Stimulated activated naive CD8-positive, alpha-beta T cell treated with anti-CD3 and anti-CD28 coated beads, Interleukin-15, Interleukin-2, amounts not matched to agents 100 ng/mL and 50 ng/mL, for 24 hours (primary cell): ENCODE data around the gene SLC25A1.

Source experiments
- H3K27ac Mint-ChIP-seq: one replicate; pipeline ENCODE4 v1.8.0; 2021; ENCODE audit warnings: mild to moderate bottlenecking, mixed read lengths
- H3K27me3 Mint-ChIP-seq: one replicate; pipeline ENCODE4 v1.8.0; 2021; ENCODE audit warnings: mixed read lengths
- H3K36me3 Mint-ChIP-seq: one replicate; pipeline ENCODE4 v1.8.0; 2021; ENCODE audit warnings: low read depth, mixed read lengths
- H3K4me1 Mint-ChIP-seq: one replicate; pipeline ENCODE4 v1.8.0; 2021; ENCODE audit warnings: low read depth, mixed read lengths
- H3K4me3 Mint-ChIP-seq: one replicate; pipeline ENCODE4 v1.8.0; 2021; ENCODE audit warnings: mild to moderate bottlenecking, mixed read lengths
- H3K9me3 Mint-ChIP-seq: one replicate; pipeline ENCODE4 v1.8.0; 2021; ENCODE audit warnings: mixed read lengths

The SLC25A1 gene

GRCh38 chr22:19149047-19149883 lies 29.3 kb downstream of the SLC25A1 start:
- Mint-ChIP-seq H3K27me3 (peaks cover 44% of the 10 kb centered on the region), H3K27ac (no peak overlapping the region)

DNA sequence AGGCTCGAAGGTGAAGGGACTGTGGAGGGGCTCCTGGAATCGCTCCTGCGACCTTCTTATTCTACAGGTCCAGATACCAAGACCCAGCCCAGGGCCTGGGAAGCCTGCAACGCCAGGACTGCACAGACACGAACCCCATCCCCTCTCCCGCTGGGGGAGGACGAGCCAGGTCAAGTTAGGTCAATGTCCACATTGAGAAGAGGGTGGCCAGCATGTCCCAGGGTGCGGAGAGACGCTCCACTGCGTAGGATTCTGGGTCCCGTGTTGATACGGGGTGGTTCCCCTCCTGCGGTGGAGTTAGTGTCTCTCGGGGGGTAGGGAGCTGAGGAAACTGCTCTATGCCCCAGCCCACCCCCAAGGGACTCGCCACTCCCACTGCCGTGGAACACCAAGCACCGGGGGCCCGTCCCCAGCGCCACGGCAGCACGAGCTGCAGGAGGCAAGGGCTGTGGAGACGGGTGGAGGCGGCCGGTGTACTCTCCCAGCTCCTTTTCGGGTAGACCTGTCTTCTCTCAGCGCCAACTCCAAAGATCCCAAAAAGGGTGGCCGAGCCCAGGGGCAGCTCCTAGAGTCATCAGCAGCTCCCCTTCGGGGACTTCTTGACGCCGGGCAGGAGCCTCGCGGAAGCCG lies 30.0 kb downstream of the SLC25A1 start:
- H3K4me3 Mint-ChIP-seq, result no peak overlapping the region

More at GRCh38 chr22:19149047-19149883, 29.3 kb downstream of the SLC25A1 start:
- peak overlapping the region; percentile 54 for H3K4me3 Mint-ChIP-seq
- H3K4me1 Mint-ChIP-seq, result peaks cover 7% of the 10 kb centered on the region
- H3K9me3 Mint-ChIP-seq, result no peaks in the 10 kb centered on the region
- H3K36me3 Mint-ChIP-seq, result no peaks in the 10 kb centered on the region

DNA sequence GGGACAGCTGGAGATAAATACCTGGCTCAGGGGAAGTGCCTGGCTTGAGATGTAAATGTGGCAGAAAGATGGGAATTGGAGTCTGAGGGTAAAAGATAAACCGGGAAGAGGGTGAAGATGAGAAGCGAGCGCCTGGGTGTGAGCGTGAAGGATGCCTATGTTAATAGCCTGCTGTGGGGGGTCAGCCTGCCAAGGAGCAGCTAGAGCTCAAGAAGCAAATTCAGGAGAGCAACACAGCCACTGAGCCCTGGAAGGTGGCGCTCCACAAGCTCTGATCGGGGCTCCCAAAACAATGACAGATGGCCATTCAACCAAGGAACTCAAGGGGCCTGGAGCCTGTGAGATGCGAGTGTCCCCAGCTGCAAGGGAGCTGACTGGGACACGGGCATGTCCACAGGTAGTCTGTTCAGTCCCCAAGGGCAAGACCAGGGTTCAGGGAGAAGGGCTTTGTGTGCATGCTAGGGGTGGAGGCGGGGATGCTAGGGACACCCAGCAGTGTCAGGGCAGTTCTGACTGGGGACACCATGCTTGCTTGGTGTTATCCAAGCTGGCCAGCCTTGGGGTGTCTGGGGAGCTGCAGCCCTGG lies 31.2 kb downstream of the SLC25A1 start:
- Mint-ChIP-seq H3K4me1 (peaks cover 21% of the 10 kb centered on the region), H3K27me3 (peaks cover 34% of the 10 kb centered on the region), H3K36me3 (no peaks in the 10 kb centered on the region), H3K27ac (no peak overlapping the region), H3K4me3 (no peak overlapping the region), H3K9me3 (no peaks in the 10 kb centered on the region)

More for the DNA sequence above, 30.0 kb downstream of the SLC25A1 start:
- H3K27ac Mint-ChIP-seq, result no peak overlapping the region
- H3K4me1 Mint-ChIP-seq, result peaks cover 13% of the 10 kb centered on the region
- H3K27me3 Mint-ChIP-seq, result peaks cover 40% of the 10 kb centered on the region
- H3K9me3 Mint-ChIP-seq, result no peaks in the 10 kb centered on the region
- no peaks in the 10 kb centered on the region for H3K36me3 Mint-ChIP-seq

- peaks cover 2% of the 10 kb centered on the region for H3K36me3 Mint-ChIP-seq
Observed at GRCh38 chr22:19146215-19146968, 32.1 kb downstream of the SLC25A1 start.

DNA sequence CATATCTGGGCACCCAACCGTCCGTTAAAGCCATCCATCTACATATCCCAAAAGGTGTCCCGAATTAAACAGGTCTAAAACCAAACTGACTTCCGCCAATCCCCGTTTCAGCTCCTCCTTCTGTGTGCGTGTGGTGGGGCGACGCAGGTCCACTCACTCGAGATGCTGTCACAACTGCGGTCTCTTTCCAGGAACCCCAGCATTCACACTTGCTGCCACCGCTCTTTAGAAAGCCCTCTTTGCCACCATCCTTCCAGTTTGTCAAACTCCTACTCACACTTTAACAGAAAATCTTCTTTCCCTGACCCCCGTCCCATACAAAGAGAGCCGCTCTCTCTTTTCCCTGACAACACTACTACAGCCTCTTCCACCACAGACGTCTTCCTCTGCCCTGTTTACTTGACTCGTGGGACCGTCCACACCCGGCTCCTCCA lies 34.6 kb downstream of the SLC25A1 start:
- peaks cover 16% of the 10 kb centered on the region for H3K27me3 Mint-ChIP-seq

More at GRCh38 chr22:19146215-19146968, 32.1 kb downstream of the SLC25A1 start:
- no peaks in the 10 kb centered on the region for H3K9me3 Mint-ChIP-seq
- peaks cover 21% of the 10 kb centered on the region for H3K4me1 Mint-ChIP-seq
- H3K27ac Mint-ChIP-seq, result no peak overlapping the region
- H3K4me3 Mint-ChIP-seq, result no peak overlapping the region
- peaks cover 27% of the 10 kb centered on the region for H3K27me3 Mint-ChIP-seq

DNA sequence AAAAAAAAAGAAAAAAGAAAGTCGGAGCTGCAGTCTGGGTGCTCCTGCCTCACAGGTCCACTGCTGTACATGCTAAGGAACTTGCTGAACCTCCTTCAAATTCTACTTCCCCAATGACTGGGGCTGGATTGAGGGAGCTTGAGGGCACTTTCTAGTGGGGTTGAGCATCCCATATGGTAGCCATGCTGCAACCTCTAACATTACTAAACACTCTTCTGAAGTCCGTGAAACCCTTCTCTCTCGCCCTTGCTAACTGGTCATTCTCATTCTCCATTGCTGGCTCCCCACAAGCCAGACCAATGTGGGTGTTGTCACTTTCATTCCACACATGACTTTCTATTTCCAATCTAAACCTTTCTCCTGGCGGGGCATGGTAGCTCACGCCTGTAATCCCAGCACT lies 35.3 kb downstream of the SLC25A1 start:
- peaks cover 11% of the 10 kb centered on the region for H3K36me3 Mint-ChIP-seq
- H3K27me3 Mint-ChIP-seq, result peaks cover 13% of the 10 kb centered on the region
- peak overlapping the region; percentile 83 for H3K27ac Mint-ChIP-seq
- peaks cover 14% of the 10 kb centered on the region for H3K4me1 Mint-ChIP-seq
- no peaks in the 10 kb centered on the region for H3K9me3 Mint-ChIP-seq
- peak overlapping the region; percentile 89 for H3K4me3 Mint-ChIP-seq

More for the DNA sequence above, 34.6 kb downstream of the SLC25A1 start:
- peak overlapping the region; percentile 89 for H3K4me3 Mint-ChIP-seq
- peaks cover 11% of the 10 kb centered on the region for H3K36me3 Mint-ChIP-seq
- peak overlapping the region; percentile 83 for H3K27ac Mint-ChIP-seq
- peaks cover 14% of the 10 kb centered on the region for H3K4me1 Mint-ChIP-seq
- no peaks in the 10 kb centered on the region for H3K9me3 Mint-ChIP-seq

DNA sequence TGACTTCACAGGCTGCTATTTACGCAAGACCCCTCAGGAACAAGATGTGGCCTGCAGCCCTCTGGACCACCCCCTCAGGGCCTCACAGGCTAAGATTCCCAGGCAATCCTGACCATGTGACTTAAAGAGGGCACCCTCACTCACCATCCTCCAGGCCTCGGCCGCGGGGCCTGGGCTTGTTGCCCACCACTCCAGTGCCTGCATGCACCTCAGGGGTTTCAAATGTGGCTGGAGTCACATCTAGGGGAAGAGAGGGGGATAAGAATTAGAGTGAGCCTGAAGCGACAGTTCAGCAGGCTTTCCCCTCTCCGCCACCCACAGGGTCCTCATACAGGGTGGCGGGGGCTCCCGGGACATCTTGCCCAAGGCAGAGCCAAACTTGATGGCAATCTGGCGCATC lies 36.1 kb downstream of the SLC25A1 start:
- H3K4me3 Mint-ChIP-seq, result peak overlapping the region; percentile 10
- H3K27ac Mint-ChIP-seq, result no peak overlapping the region
- no peaks in the 10 kb centered on the region for H3K9me3 Mint-ChIP-seq
- peaks cover 5% of the 10 kb centered on the region for H3K27me3 Mint-ChIP-seq
- H3K4me1 Mint-ChIP-seq, result peaks cover 14% of the 10 kb centered on the region
- H3K36me3 Mint-ChIP-seq, result peaks cover 11% of the 10 kb centered on the region

- Mint-ChIP-seq H3K36me3 (peaks cover 29% of the 10 kb centered on the region), H3K27ac (no peak overlapping the region)
Observed at GRCh38 chr22:19139974-19140373, 38.6 kb downstream of the SLC25A1 start.

DNA sequence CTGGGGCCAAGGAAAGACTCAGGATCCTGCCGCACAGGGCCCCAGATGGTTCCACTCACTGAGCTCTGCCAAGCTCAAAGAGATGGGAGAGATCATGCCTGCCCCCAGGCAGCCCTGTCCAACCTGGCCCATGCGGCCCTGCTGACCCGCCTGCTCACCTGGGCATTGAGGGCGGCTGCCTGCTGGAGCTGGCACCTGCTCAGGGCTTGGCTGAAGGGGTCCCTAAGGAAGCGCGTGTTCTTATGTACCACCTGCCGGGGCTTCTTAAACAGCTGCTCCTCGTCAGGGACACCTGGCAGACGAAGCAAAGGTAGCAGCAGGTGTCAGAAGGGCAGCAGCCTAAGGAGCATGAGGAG lies 39.6 kb downstream of the SLC25A1 start:
- Mint-ChIP-seq H3K27ac (no peak overlapping the region), H3K27me3 (no peaks in the 10 kb centered on the region), H3K9me3 (no peaks in the 10 kb centered on the region), H3K4me1 (peaks cover 11% of the 10 kb centered on the region), H3K36me3 (peaks cover 31% of the 10 kb centered on the region), H3K4me3 (no peak overlapping the region)

More at GRCh38 chr22:19139974-19140373, 38.6 kb downstream of the SLC25A1 start:
- H3K4me3 Mint-ChIP-seq, result no peak overlapping the region
- H3K4me1 Mint-ChIP-seq, result peaks cover 14% of the 10 kb centered on the region
- no peaks in the 10 kb centered on the region for H3K9me3 Mint-ChIP-seq
- H3K27me3 Mint-ChIP-seq, result no peaks in the 10 kb centered on the region

DNA sequence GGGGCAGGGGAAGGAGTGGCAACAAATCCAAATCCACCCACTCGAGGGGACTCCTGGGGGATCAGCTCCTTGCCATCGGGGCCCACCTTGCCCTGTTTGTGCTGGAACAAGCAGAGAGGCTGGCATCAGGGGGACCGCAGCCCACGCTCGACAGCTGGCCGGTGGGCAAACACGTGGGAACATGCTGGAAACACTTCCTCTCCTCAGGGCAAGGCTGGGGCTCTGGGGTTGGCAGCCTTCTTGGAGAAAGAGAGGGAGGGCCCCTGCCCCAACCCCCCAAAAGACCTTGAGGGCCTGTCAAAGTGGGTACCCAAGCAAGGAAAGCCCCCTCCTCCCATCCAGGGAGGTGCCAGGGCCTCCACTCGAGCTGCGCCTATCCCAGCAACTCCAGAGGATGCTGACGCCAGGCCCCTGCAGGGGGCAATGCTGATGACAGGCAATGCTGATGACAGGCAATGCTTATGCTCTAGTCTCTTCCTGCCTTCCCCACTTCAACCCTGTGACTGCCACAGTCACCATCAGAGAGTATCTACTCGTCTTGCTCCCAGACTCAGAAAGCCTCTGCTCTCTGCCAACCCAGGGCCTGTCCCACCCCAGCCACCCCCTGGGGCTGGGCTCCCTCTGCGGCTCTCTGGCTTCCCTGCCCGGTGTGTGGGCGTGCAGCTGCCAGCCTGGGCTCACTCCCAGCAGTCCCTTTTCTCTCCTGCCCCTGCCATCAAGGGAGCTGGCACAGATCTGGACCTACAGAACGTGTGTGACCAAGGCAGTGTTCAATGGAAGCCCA lies 40.1 kb downstream of the SLC25A1 start:
- no peak overlapping the region for H3K4me3 Mint-ChIP-seq

GRCh38 chr22:19137384-19138216 lies 40.9 kb downstream of the SLC25A1 start:
- H3K36me3 Mint-ChIP-seq, result peaks cover 34% of the 10 kb centered on the region
- peaks cover 1% of the 10 kb centered on the region for H3K4me1 Mint-ChIP-seq

More for the DNA sequence above, 40.1 kb downstream of the SLC25A1 start:
- H3K27me3 Mint-ChIP-seq, result no peaks in the 10 kb centered on the region
- H3K4me1 Mint-ChIP-seq, result peaks cover 7% of the 10 kb centered on the region
- H3K36me3 Mint-ChIP-seq, result peaks cover 31% of the 10 kb centered on the region
- H3K9me3 Mint-ChIP-seq, result no peaks in the 10 kb centered on the region
- no peak overlapping the region for H3K27ac Mint-ChIP-seq

GRCh38 chr22:19136915-19137314 lies 41.6 kb downstream of the SLC25A1 start:
- Mint-ChIP-seq H3K4me3 (no peak overlapping the region), H3K4me1 (no peaks in the 10 kb centered on the region), H3K36me3 (peaks cover 34% of the 10 kb centered on the region), H3K27me3 (no peaks in the 10 kb centered on the region), H3K9me3 (no peaks in the 10 kb centered on the region), H3K27ac (no peak overlapping the region)

More at GRCh38 chr22:19137384-19138216, 40.9 kb downstream of the SLC25A1 start:
- Mint-ChIP-seq H3K27me3 (no peaks in the 10 kb centered on the region), H3K4me3 (no peak overlapping the region), H3K27ac (no peak overlapping the region), H3K9me3 (no peaks in the 10 kb centered on the region)

GRCh38 chr22:19134874-19135273 lies 43.7 kb downstream of the SLC25A1 start:
- Mint-ChIP-seq H3K9me3 (no peaks in the 10 kb centered on the region), H3K4me1 (no peaks in the 10 kb centered on the region), H3K36me3 (peaks cover 35% of the 10 kb centered on the region), H3K27me3 (no peaks in the 10 kb centered on the region), H3K4me3 (no peak overlapping the region), H3K27ac (no peak overlapping the region)
